Measurements from ENCODE around the gene ZFR. TPM values are rescaled to one million over a fixed set of nuclear protein-coding genes. Genes with fewer than 3 reads are reported as not detected.
"Not testable (repeated sequence)": the region's sequence is repeated elsewhere in the genome, so short reads cannot be mapped to it uniquely, and the experiment has no call there.

The ZFR gene
- total and polyA plus RNA-seq, 10 donors = 25.1 to 74.5 (median 51.8) TPM

- intact Hi-C loops (cut with DNase I; ENCODE audit: low total_unique reads) = no loop called here
- TF ChIP-seq CTCF (IDR thresholded peaks at IDR 0.05 in 8 of 11, conservative IDR thresholded peaks at IDR 0.05 in 3 of 11) (no peak), POLR2AphosphoS5 (IDR thresholded peaks at IDR 0.05) (no peak), POLR2A (IDR thresholded peaks at IDR 0.05) (no peak)
- no peak for DNase-seq
- Histone ChIP-seq H3K4me1 (no peaks in the 10 kb centered on the region), H3K27me3 (replicated peaks in 1 of 7) (no peaks in the 10 kb centered on the region), H3K4me3 (no peak overlapping the region), H3K9me3 (no peaks in the 10 kb centered on the region), H3K36me3 (peaks cover 0 to 96% (median 36%) of the 10 kb centered on the region in 6 donors), H3K27ac (no peak overlapping the region)
- 94 to 98% (median 96%) methylated on average over 4 of the region's 4 CpGs for WGBS, 5 donors
Observed at GRCh38 chr5:32369032-32369431, 75.5 kb downstream of the ZFR start.

GRCh38 chr5:32367271-32367670, 77.3 kb downstream of the ZFR start:
- intact Hi-C loops (cut with DNase I; ENCODE audit: low total_unique reads); DNase-seq; H3K9me3 ChIP-seq; H3K27me3 ChIP-seq (replicated peaks in 1 of 7); H3K4me3 ChIP-seq; H3K4me1 ChIP-seq; H3K27ac ChIP-seq: not testable (repeated sequence)
- peaks cover 0 to 96% (median 38%) of the 10 kb centered on the region in 6 donors for H3K36me3 ChIP-seq
- WGBS, 5 donors = 77 to 89% (median 80%) methylated on average over 5 to 6 of the region's 6 CpGs

GRCh38 chr5:32365623-32366022, 78.9 kb downstream of the ZFR start:
- H3K36me3 ChIP-seq = peaks cover 0 to 96% (median 40%) of the 10 kb centered on the region in 6 donors
- H3K9me3 ChIP-seq = no peaks in the 10 kb centered on the region
- intact Hi-C loops (cut with DNase I; ENCODE audit: low total_unique reads) = no loop called here
- H3K27ac ChIP-seq = no peak overlapping the region
- TF ChIP-seq POLR2A (IDR thresholded peaks at IDR 0.05) (no peak), CTCF (IDR thresholded peaks at IDR 0.05 in 8 of 11, conservative IDR thresholded peaks at IDR 0.05 in 3 of 11) (no peak), POLR2AphosphoS5 (IDR thresholded peaks at IDR 0.05) (no peak)
- H3K27me3 ChIP-seq (replicated peaks in 1 of 7) = no peaks in the 10 kb centered on the region
- no peaks in the 10 kb centered on the region for H3K4me1 ChIP-seq
- no peak overlapping the region for H3K4me3 ChIP-seq
- DNase-seq = no peak
- WGBS, 5 donors = 97 to 99% (median 97%) methylated on average over 5 of the region's 5 CpGs

- no peak overlapping the region for H3K4me3 ChIP-seq
- intact Hi-C loops (cut with DNase I; ENCODE audit: low total_unique reads) = no loop called here
- no peak for DNase-seq
- no peaks in the 10 kb centered on the region for H3K9me3 ChIP-seq
- TF ChIP-seq POLR2AphosphoS5 (IDR thresholded peaks at IDR 0.05) = no peak
- no peak for TF ChIP-seq CTCF (IDR thresholded peaks at IDR 0.05 in 8 of 11, conservative IDR thresholded peaks at IDR 0.05 in 3 of 11)
- TF ChIP-seq POLR2A (IDR thresholded peaks at IDR 0.05) = no peak
- H3K27me3 ChIP-seq (replicated peaks in 1 of 7) = no peaks in the 10 kb centered on the region
- no peak overlapping the region for H3K27ac ChIP-seq
- H3K4me1 ChIP-seq = no peaks in the 10 kb centered on the region
- H3K36me3 ChIP-seq = peaks cover 2 to 96% (median 46%) of the 10 kb centered on the region in 6 donors
Observed at GRCh38 chr5:32363030-32363429, 81.5 kb downstream of the ZFR start.

GRCh38 chr5:32362527-32362926, 82.0 kb downstream of the ZFR start:
- Histone ChIP-seq H3K36me3 (peaks cover 2 to 96% (median 50%) of the 10 kb centered on the region in 6 donors), H3K4me3 (no peak overlapping the region), H3K27me3 (replicated peaks in 1 of 7) (no peaks in the 10 kb centered on the region), H3K27ac (no peak overlapping the region), H3K9me3 (no peaks in the 10 kb centered on the region), H3K4me1 (no peaks in the 10 kb centered on the region)
- DNase-seq = no peak
- WGBS, 5 donors = 85 to 89% (median 87%) methylated on average over 4 of the region's 4 CpGs
- intact Hi-C loops (cut with DNase I; ENCODE audit: low total_unique reads) = no loop called here
- no peak for TF ChIP-seq POLR2A (IDR thresholded peaks at IDR 0.05)
- TF ChIP-seq POLR2AphosphoS5 (IDR thresholded peaks at IDR 0.05) = no peak
- TF ChIP-seq CTCF (IDR thresholded peaks at IDR 0.05 in 8 of 11, conservative IDR thresholded peaks at IDR 0.05 in 3 of 11) = no peak

Data from spleen (tissue), 11 donors.